HG03025 (cell line): ENCODE data around the gene GDF15.

ENCODE experiments used
- ATAC-seq: cut with Tn5 transposase; IDR thresholded peaks from one replicate; pipeline ENCODE4 v1.9.1; 2021; ENCODE audit warnings: mild to moderate bottlenecking, moderate library complexity; ENCODE audit not compliant: unreplicated experiment, low FRiP score

Gene GDF15

GRCh38 chr19:18417250-18418028, 31.5 kb downstream of the GDF15 start:
- no peak for ATAC-seq

- ATAC-seq: no peak
These were observed 32.1 kb downstream of the GDF15 start for GRCh38 chr19:18418029-18418482.

GRCh38 chr19:18418483-18419194, 32.7 kb downstream of the GDF15 start:
- ATAC-seq: no peak

GRCh38 chr19:18419195-18419698, 33.3 kb downstream of the GDF15 start, which contains the start of gene SSBP4:
SSBP4 (plus strand) TSS chr19:18419398; CDS start chr19:18419649, 251 bp downstream.
- no peak for ATAC-seq

GRCh38 chr19:18419699-18420460, 33.9 kb downstream of the GDF15 start:
- no peak for ATAC-seq

- ATAC-seq: no peak
These were observed 35.0 kb downstream of the GDF15 start for GRCh38 chr19:18420930-18421329.

- no peak for ATAC-seq
These were observed 35.5 kb downstream of the GDF15 start for GRCh38 chr19:18421371-18421959.

GRCh38 chr19:18422530-18423191, 36.7 kb downstream of the GDF15 start:
- ATAC-seq: no peak

- no peak for ATAC-seq
These were observed 37.5 kb downstream of the GDF15 start for GRCh38 chr19:18423258-18424020.

- ATAC-seq: no peak
These were observed 38.3 kb downstream of the GDF15 start for GRCh38 chr19:18424122-18424889.

- no peak for ATAC-seq
These were observed 39.0 kb downstream of the GDF15 start for GRCh38 chr19:18424890-18425514.

GRCh38 chr19:18425515-18426415, 39.8 kb downstream of the GDF15 start:
- ATAC-seq: no peak

- ATAC-seq: no peak
These were observed 40.4 kb downstream of the GDF15 start for GRCh38 chr19:18426416-18426767.

GRCh38 chr19:18427080-18427742, 41.3 kb downstream of the GDF15 start:
- ATAC-seq: no peak

GRCh38 chr19:18427743-18428113, 41.8 kb downstream of the GDF15 start:
- no peak for ATAC-seq

GRCh38 chr19:18428173-18428786, 42.3 kb downstream of the GDF15 start:
- no peak for ATAC-seq
